EH (cell line): ENCODE measurements around the gene BORA.
"Not testable (repeated sequence)": the region's sequence is repeated elsewhere in the genome, so short reads cannot be mapped to it uniquely, and the experiment has no call there.

Source experiments
- DNase-seq: peaks from one replicate; pipeline ENCODE4 v3.0.0-alpha.2; 2015; ENCODE audit warnings: low read depth

The BORA gene

GRCh38 chr13:72763411-72763810 is 35.7 kb downstream of the BORA start:
- DNase-seq = no peak

GRCh38 chr13:72774019-72774418 is 46.3 kb downstream of the BORA start:
- peak; percentile 9 for DNase-seq

GRCh38 chr13:72781451-72782439 is 54.0 kb downstream of the BORA start, which contains the start of the genes DIS3 and PIBF1:
Gene DIS3, minus strand, starts transcription at chr13:72781900. Its CDS starts 68 bp downstream, at chr13:72781832.
Gene PIBF1, plus strand, starts transcription at chr13:72782133. Its CDS starts 1,337 bp downstream, at chr13:72783470.
- DNase-seq = peak; percentile 99

- peak; percentile 12 for DNase-seq
Measured at GRCh38 chr13:72782717-72783116, 55.0 kb downstream of the BORA start.

- not testable (repeated sequence) for DNase-seq
Measured at GRCh38 chr13:72784679-72785078, 57.0 kb downstream of the BORA start.

- DNase-seq = no peak
Measured at GRCh38 chr13:72788831-72789230, 61.1 kb downstream of the BORA start.

GRCh38 chr13:72792640-72793039 is 64.9 kb downstream of the BORA start:
- no peak for DNase-seq

- no peak for DNase-seq
Measured at GRCh38 chr13:72798817-72799216, 71.1 kb downstream of the BORA start.

- DNase-seq = no peak
Measured at GRCh38 chr13:72804301-72804700, 76.6 kb downstream of the BORA start.
